HL-60 (cell line): ENCODE measurements around the gene FAM200B.

Source experiments
- CTCF ChIP-seq: IDR thresholded peaks from one replicate; pipeline ENCODE4 v1.5.1; 2011; ENCODE audit warnings: low read length, control low read depth, inconsistent platforms; ENCODE audit not compliant: insufficient read depth
- GABPA ChIP-seq: IDR thresholded peaks from 2 replicates; pipeline ENCODE4 v1.6.1; 2012; ENCODE audit warnings: low read depth
- POLR2AphosphoS5 ChIP-seq: IDR thresholded peaks from 2 replicates; pipeline ENCODE4 v1.6.1; 2012; ENCODE audit warnings: low read depth
- SPI1 ChIP-seq: IDR thresholded peaks from 2 replicates; pipeline ENCODE4 v1.6.1; 2012; ENCODE audit warnings: low read depth, mild to moderate bottlenecking, borderline replicate concordance
- TF ChIP-seq, protein P1 (sequence below): IDR thresholded peaks from 2 replicates; pipeline ENCODE4 v1.6.1; 2012; ENCODE audit warnings: low read depth; ENCODE audit not compliant: insufficient replicate concordance

DNA sequence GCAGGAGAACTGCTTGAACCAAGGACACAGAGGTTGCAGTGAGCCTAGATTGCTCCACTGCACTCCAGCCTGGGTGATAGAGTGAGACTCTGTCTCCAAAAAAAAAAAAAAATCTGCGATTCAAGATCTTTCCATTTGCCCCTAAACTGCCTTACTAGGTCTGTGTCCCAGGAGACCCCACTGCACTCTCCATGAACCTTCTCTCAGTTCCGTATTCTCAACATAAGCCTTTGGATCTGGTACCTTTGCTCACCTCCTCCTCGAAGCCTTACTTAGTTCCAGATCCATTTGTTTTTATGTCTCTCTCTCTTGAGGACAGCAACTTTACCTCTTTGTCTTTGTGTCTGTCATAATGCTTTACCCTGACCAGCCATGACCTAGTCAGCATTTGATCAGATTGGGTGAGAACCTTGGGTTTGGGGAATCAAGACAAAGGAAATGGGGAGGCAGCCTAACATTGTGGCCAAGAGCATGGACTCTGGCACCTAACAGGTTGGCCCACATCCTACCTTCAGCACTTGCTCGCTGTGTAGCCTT lies 55.0 kb downstream of the FAM200B start:
- TF ChIP-seq, protein P1, sequence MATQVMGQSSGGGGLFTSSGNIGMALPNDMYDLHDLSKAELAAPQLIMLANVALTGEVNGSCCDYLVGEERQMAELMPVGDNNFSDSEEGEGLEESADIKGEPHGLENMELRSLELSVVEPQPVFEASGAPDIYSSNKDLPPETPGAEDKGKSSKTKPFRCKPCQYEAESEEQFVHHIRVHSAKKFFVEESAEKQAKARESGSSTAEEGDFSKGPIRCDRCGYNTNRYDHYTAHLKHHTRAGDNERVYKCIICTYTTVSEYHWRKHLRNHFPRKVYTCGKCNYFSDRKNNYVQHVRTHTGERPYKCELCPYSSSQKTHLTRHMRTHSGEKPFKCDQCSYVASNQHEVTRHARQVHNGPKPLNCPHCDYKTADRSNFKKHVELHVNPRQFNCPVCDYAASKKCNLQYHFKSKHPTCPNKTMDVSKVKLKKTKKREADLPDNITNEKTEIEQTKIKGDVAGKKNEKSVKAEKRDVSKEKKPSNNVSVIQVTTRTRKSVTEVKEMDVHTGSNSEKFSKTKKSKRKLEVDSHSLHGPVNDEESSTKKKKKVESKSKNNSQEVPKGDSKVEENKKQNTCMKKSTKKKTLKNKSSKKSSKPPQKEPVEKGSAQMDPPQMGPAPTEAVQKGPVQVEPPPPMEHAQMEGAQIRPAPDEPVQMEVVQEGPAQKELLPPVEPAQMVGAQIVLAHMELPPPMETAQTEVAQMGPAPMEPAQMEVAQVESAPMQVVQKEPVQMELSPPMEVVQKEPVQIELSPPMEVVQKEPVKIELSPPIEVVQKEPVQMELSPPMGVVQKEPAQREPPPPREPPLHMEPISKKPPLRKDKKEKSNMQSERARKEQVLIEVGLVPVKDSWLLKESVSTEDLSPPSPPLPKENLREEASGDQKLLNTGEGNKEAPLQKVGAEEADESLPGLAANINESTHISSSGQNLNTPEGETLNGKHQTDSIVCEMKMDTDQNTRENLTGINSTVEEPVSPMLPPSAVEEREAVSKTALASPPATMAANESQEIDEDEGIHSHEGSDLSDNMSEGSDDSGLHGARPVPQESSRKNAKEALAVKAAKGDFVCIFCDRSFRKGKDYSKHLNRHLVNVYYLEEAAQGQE, result no peak
- no peak for TF ChIP-seq CTCF
- TF ChIP-seq GABPA, result no peak
- TF ChIP-seq POLR2AphosphoS5, result no peak
- no peak for TF ChIP-seq SPI1
